LNCAP (cell line): Measurements from ENCODE around the gene RABGAP1L.
A peak's percentile ranks its signal among the peaks of the same experiment; 100 is the strongest.

Experiments used
- CTCF ChIP-seq: fragments of 450-650 bp; IDR thresholded peaks from 2 replicates; pipeline ENCODE4 v1.5.1; 2017; ENCODE audit warnings: mild to moderate bottlenecking

Gene RABGAP1L

GRCh38 chr1:174982971-174983689 lies 823.8 kb downstream of the RABGAP1L start:
- TF ChIP-seq CTCF = peak; percentile 76

GRCh38 chr1:174984952-174985351 lies 825.6 kb downstream of the RABGAP1L start:
- no peak for TF ChIP-seq CTCF

GRCh38 chr1:174988539-174988938 lies 829.2 kb downstream of the RABGAP1L start:
- no peak for TF ChIP-seq CTCF

- TF ChIP-seq CTCF = no peak
Measured at GRCh38 chr1:174988986-174989385, 829.7 kb downstream of the RABGAP1L start.

- TF ChIP-seq CTCF = no peak
Measured at GRCh38 chr1:174989536-174990220, 830.4 kb downstream of the RABGAP1L start.

- TF ChIP-seq CTCF = no peak
Measured at GRCh38 chr1:174990382-174990999, 831.2 kb downstream of the RABGAP1L start.

GRCh38 chr1:174991473-174991872 lies 832.2 kb downstream of the RABGAP1L start:
- no peak for TF ChIP-seq CTCF
